Measurements from ENCODE around the gene PLXNA1.

PLXNA1 gene

GRCh38 chr3:126982471-126983175, at the start of gene PLXNA1:
Gene PLXNA1 (plus strand): TSS chr3:126983115. CDS start chr3:126988594, 5,479 bp downstream.
- DNase-seq: peak; percentile 86

DNA sequence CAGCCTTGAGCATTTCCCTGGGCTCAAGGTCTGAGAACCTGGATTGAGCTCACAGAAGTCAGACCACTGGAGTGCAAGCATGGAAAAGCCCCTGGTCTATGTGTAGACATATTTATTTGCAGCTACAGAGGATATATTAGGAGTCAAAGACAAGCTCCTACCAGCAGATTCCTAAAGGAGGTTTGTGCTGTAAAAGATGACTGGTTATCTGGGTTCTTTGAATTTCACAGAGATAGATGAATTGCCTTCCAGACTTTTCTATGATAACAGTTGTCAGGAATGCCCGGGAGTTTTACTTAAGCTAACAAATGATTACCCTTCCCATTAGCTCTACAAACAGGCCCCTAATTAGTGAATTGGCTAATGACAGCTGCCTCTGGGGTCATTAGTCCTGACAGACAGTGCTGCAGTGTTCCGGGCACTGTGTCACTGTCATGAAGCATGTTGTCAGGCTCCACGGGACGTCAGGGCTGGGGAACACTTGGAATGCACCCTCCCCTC, 48.8 kb upstream of the PLXNA1 start:
- DNase-seq: no peak

GRCh38 chr3:126934991-126935390, 47.9 kb upstream of the PLXNA1 start:
- DNase-seq: no peak

- DNase-seq: no peak
These were observed 47.0 kb upstream of the PLXNA1 start for GRCh38 chr3:126935756-126936509.

- no peak for DNase-seq
These were observed 46.0 kb upstream of the PLXNA1 start for GRCh38 chr3:126936853-126937425.

- no peak for DNase-seq
These were observed 45.4 kb upstream of the PLXNA1 start for GRCh38 chr3:126937533-126937932.

GRCh38 chr3:126937973-126938372, 44.9 kb upstream of the PLXNA1 start:
- DNase-seq: no peak

DNA sequence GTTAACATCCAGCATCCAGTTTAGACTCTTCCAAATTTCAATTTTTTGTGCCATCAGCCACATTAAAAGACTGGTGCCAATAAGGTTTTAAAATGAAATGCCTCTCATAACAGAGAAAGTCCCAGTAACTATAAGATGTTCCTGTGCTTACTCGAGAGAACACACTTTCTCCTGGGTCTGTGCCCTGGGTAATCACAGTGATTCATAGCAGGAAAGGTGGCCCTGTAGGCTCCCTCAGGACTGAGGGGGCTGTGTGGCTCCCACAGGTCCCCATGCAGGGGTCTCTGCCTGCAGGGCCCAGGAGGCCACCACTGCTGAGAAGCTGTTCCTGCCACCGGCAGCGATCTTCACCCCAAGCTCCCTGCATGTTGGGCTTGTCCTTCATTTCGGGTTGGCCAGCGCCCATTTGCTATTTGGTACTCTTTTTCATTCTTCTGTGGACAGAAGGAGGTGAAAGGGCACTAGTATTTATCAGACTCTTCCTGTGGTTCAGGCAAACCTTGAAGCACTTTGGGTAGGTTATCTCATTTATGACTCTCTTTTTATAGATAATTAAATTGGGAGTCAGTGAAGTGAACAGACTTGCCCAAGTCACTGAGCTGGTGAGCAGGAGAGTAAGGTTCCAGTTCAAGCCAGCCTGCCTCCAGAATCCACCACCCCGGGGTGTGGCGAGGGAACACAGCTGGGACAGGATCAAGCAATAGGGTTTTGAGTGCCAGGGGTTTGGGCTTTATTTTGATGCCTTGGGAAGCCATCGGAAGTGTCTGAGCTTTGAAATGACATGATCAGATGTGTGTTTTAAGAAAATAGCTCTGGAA, 44.2 kb upstream of the PLXNA1 start:
- no peak for DNase-seq

- peak; percentile 12 for DNase-seq
These were observed 43.6 kb upstream of the PLXNA1 start for GRCh38 chr3:126939338-126939718.

DNA sequence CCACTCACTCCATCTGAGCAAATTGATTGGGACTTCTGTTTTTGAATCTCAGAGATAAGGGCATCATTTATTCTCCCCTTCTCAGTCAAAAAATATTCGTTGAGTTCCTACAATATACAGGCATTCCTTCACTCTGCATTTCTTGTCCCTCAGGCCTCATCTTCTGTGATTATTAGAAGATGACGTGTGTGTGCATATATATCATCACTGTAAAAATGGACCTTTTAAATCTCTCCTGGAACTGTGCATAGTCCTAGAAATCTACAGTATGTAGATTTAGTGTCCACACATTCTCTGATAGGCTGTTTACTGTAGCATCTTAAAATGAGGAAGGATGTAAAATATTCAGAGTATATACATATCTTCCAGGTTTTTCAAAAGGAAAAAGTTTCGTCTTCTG, 43.2 kb upstream of the PLXNA1 start:
- no peak for DNase-seq

DNA sequence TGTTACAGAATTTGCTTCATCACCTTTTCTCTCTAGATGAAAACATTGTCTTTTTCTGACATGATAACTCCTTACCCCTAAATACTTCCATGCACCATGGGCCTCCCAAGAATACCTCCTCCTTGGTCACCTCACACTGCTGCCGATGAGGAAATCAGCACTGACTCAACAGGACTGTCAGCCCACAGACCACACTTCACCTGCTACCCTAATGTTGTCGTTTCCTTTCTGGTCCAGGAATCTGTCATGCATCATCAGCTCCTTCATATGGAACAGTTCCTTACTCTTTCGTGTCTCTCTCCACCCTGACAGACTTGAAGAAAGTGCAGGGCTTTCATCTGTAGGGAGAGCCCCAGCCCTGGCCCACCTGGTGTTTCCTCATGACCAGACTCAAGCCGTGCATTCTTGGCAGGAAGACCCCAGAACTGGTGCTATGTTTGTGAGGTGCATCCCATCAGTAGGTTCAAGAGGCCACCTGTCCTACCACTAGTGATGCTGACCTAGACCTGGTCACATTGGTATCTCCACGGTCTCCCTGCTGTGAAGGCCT, 41.1 kb upstream of the PLXNA1 start:
- no peak for DNase-seq

GRCh38 chr3:126944089-126944965, 38.6 kb upstream of the PLXNA1 start:
- DNase-seq: no peak

DNA sequence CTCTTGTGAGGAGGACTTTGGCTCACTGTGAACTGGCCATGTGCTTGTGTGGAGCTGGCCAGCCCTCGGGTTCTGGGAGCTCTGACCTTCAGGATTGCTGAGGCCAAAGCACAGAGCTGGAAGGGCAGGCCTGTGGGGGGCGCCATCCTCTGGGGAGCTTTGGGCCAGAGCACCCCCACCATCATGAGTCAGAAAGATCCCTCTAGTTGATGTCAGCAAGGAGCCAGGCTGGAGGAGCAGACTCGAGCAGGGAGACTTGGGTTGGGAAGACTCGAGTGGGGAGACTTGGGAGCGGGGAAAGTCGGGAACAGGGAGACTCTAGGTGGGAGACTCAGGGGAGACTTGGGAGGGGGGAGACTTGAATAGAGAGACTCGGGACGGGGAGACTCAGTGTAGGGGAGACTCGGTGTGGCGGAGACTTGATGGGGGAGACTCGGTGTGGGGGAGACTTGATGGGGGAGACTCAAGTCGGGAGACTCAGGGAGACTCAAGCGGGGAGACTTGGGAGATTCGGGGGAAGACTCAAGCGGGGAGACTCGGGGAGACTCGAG, 37.7 kb upstream of the PLXNA1 start:
- DNase-seq: no peak

- DNase-seq: no peak
These were observed 37.0 kb upstream of the PLXNA1 start for GRCh38 chr3:126945891-126946290.

DNA sequence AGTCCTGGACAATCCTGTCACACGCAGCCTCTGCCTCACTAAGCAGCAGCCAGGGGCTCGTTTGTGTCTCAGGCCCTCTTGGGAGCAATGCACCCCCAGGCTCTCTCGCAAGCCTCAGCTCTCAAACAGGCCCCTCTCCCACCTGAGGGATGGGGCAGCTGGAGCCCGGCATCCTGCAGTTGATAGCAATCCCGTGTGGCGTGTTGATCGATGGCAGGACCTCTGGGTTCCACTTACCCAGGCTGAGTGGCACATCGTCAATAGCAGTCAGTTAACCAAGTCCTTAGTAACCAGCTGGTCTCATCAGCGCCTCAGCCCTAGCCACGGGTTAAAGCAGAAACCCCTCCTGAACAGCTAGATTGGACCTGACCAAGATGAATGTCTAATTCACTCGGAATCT, 36.5 kb upstream of the PLXNA1 start:
- DNase-seq: no peak

DNA sequence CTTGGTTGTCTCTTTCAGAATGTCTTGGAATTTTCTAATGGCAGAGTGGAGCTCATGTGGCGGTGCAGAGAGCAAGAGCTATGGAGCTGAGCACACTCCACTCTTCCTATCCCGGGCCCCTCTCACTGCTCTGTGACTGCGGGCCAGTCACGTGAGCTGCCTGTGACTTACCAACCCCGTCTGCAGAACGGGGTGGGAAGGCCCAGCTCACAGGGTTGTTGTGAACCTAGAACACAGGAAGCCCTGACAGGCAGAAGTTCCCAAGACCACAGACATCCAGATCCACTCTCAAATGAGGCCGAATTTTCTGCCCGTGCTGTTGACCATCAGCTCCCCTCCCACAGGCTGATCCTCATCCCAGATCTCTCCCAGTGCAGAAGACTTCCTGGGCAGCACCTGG, 35.5 kb upstream of the PLXNA1 start:
- no peak for DNase-seq

- no peak for DNase-seq
These were observed 33.9 kb upstream of the PLXNA1 start for GRCh38 chr3:126948980-126949535.

DNA sequence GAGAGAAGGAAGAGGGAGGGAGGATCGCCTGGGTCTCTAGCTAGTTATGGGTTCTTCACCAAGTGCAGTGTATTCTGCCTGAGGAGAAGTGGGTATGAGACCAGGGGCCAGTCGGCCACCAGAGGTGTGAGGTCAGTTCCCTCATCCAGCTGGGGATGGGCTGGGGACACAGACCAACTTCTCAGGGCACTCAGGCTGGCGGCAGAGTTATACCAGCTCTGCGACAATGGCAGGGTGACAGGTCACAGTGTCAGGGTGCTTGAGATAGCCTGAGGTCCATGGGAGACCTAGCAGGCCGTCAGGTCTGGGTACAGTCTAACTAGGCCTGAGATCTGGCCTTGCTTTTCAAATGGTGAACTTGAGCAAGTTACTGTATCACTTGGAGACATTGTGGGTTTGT, 31.4 kb upstream of the PLXNA1 start:
- DNase-seq: no peak

GRCh38 chr3:126952261-126952982, 30.5 kb upstream of the PLXNA1 start:
- no peak for DNase-seq

- no peak for DNase-seq
These were observed 29.8 kb upstream of the PLXNA1 start for GRCh38 chr3:126952983-126953660.
